GM19240 (cell line): ENCODE measurements around the gene SH3PXD2A.
A peak's percentile ranks its signal among the peaks of the same experiment; 100 is the strongest.

ENCODE experiments used
- DNase-seq: peaks from one replicate; pipeline ENCODE4 v3.0.0; 2011; ENCODE audit warnings: low spot score; ENCODE audit not compliant: insufficient read length

Gene SH3PXD2A

GRCh38 chr10:103729851-103730250, 125.5 kb downstream of the SH3PXD2A start:
- DNase-seq, result no peak

GRCh38 chr10:103727991-103728689, 127.2 kb downstream of the SH3PXD2A start:
- no peak for DNase-seq

GRCh38 chr10:103727546-103727963, 127.8 kb downstream of the SH3PXD2A start:
- no peak for DNase-seq

GRCh38 chr10:103726637-103727036, 128.7 kb downstream of the SH3PXD2A start:
- no peak for DNase-seq

- DNase-seq, result no peak
Observed at GRCh38 chr10:103725242-103725641, 130.1 kb downstream of the SH3PXD2A start.

GRCh38 chr10:103724771-103725170, 130.6 kb downstream of the SH3PXD2A start:
- DNase-seq, result no peak

GRCh38 chr10:103724074-103724473, 131.3 kb downstream of the SH3PXD2A start:
- DNase-seq, result no peak

- DNase-seq, result no peak
Observed at GRCh38 chr10:103723557-103723956, 131.8 kb downstream of the SH3PXD2A start.

- DNase-seq, result no peak
Observed at GRCh38 chr10:103722632-103723031, 132.7 kb downstream of the SH3PXD2A start.

- DNase-seq, result no peak
Observed at GRCh38 chr10:103720964-103721335, 134.4 kb downstream of the SH3PXD2A start.

- DNase-seq, result no peak
Observed at GRCh38 chr10:103720328-103720963, 134.9 kb downstream of the SH3PXD2A start.

GRCh38 chr10:103719036-103719435, 136.3 kb downstream of the SH3PXD2A start:
- no peak for DNase-seq

- no peak for DNase-seq
Observed at GRCh38 chr10:103718247-103718620, 137.1 kb downstream of the SH3PXD2A start.

GRCh38 chr10:103717341-103718246, 137.8 kb downstream of the SH3PXD2A start:
- no peak for DNase-seq

- DNase-seq, result no peak
Observed at GRCh38 chr10:103716206-103717160, 138.9 kb downstream of the SH3PXD2A start.

- no peak for DNase-seq
Observed at GRCh38 chr10:103715430-103715829, 139.9 kb downstream of the SH3PXD2A start.

- DNase-seq, result no peak
Observed at GRCh38 chr10:103714232-103714891, 141.0 kb downstream of the SH3PXD2A start.

GRCh38 chr10:103713676-103714075, 141.7 kb downstream of the SH3PXD2A start:
- DNase-seq, result no peak

GRCh38 chr10:103712898-103713498, 142.4 kb downstream of the SH3PXD2A start:
- DNase-seq, result peak; percentile 89

- no peak for DNase-seq
Observed at GRCh38 chr10:103712146-103712545, 143.2 kb downstream of the SH3PXD2A start.
